BJ (cell line): ENCODE data around the gene AMFR. TPM values are rescaled to one million over a fixed set of nuclear protein-coding genes. Genes with fewer than 3 reads are reported as not detected.

Experiments used
- CTCF ChIA-PET: fragments of 350-600 bp; formaldehyde crosslinking; extraction: SDS; loops from one replicate; lab custom pipeline; 2021; ENCODE audit warnings: antibody characterized with exemption, inconsistent platforms; lab: Yijun Ruan, JAX
- POLR2A ChIA-PET: fragments of 300-600 bp; sonication (Branson Sonifier 250); formaldehyde crosslinking; extraction: SDS; loops from one replicate; lab custom pipeline; 2021; ENCODE audit warnings: antibody characterized with exemption; lab: Charles Lee
- DNase-seq: peaks from one replicate; pipeline ENCODE4 v3.0.0-alpha.2; 2011; ENCODE audit warnings: low read depth
- H3K27me3 ChIP-seq: 2 replicates; pipeline ENCODE4 v1.6.0; 2011; ENCODE audit warnings: low read length; ENCODE audit not compliant: control insufficient read depth, insufficient read depth
- H3K36me3 ChIP-seq: 2 replicates; pipeline ENCODE4 v1.5.1; 2011; ENCODE audit warnings: low read length; ENCODE audit not compliant: control insufficient read depth, insufficient read depth
- H3K4me3 ChIP-seq: 2 replicates; pipeline ENCODE4 v1.5.1; 2011; ENCODE audit warnings: low read depth, mild to moderate bottlenecking, control low read depth, low read length
- CTCF ChIP-seq: IDR thresholded peaks from 2 replicates; pipeline ENCODE4 v1.5.1; 2011; ENCODE audit warnings: low read depth, mild to moderate bottlenecking, control low read depth, inconsistent platforms, low read length, moderate library complexity; ENCODE audit not compliant: insufficient read depth
- polyA plus RNA-seq: library from polyadenylated mRNA; depleted of rRNA; stranded (reverse); fragments of >200 nt; gene quantifications from 2 replicates; pipeline ENCODE4 v1.2.3, GENCODE V29; 2011

AMFR gene
- polyA plus RNA-seq, 1 experiment: 130 TPM

- H3K27me3 ChIP-seq: no peaks in the 10 kb centered on the region
- DNase-seq: no peak
- CTCF ChIA-PET: no interaction called here
- POLR2A ChIA-PET: no interaction called here
- TF ChIP-seq CTCF: no peak
- peaks cover 2% of the 10 kb centered on the region for H3K36me3 ChIP-seq
- no peak overlapping the region for H3K4me3 ChIP-seq
Measured at GRCh38 chr16:56447286-56447685, 21.9 kb upstream of the AMFR start.

GRCh38 chr16:56438038-56438437 is 12.7 kb upstream of the AMFR start:
- TF ChIP-seq CTCF: no peak
- peaks cover 9% of the 10 kb centered on the region for H3K36me3 ChIP-seq
- no peak for DNase-seq
- H3K4me3 ChIP-seq: no peak overlapping the region
- CTCF ChIA-PET: no interaction called here
- POLR2A ChIA-PET: no interaction called here
- no peaks in the 10 kb centered on the region for H3K27me3 ChIP-seq

GRCh38 chr16:56436258-56436657 is 10.9 kb upstream of the AMFR start:
- no peak overlapping the region for H3K4me3 ChIP-seq
- peaks cover 8% of the 10 kb centered on the region for H3K36me3 ChIP-seq
- ChIA-PET CTCF (no interaction called here), POLR2A (no interaction called here)
- H3K27me3 ChIP-seq: no peaks in the 10 kb centered on the region
- no peak for DNase-seq
- TF ChIP-seq CTCF: no peak

- Histone ChIP-seq H3K4me3 (no peak overlapping the region), H3K36me3 (peaks cover 3% of the 10 kb centered on the region), H3K27me3 (no peaks in the 10 kb centered on the region)
- no peak for TF ChIP-seq CTCF
- no peak for DNase-seq
- ChIA-PET POLR2A (no interaction called here), CTCF (no interaction called here)
Measured at GRCh38 chr16:56428091-56428490, 2.7 kb upstream of the AMFR start.

- DNase-seq: no peak
- peaks cover 2% of the 10 kb centered on the region; the same call in 1 of the 2 replicates for H3K36me3 ChIP-seq
- ChIA-PET POLR2A (no interaction called here), CTCF (no interaction called here)
- TF ChIP-seq CTCF: no peak
- no peak overlapping the region for H3K4me3 ChIP-seq
- H3K27me3 ChIP-seq: no peaks in the 10 kb centered on the region
Measured at GRCh38 chr16:56426585-56426984, 1.2 kb upstream of the AMFR start.
